HFFc6 (cell line): ENCODE data around the gene GPC6. TPM values are rescaled to one million over a fixed set of nuclear protein-coding genes. Genes with fewer than 3 reads are reported as not detected.
"Not testable (repeated sequence)": the region's sequence is repeated elsewhere in the genome, so short reads cannot be mapped to it uniquely, and the experiment has no call there.

Experiments
- DNase-seq: peaks from one replicate; pipeline ENCODE4 v3.0.0-alpha.2; 2018
- H3K27ac Mint-ChIP-seq: 2 replicates; pipeline ENCODE4 v1.8.0; 2020; ENCODE audit warnings: mild to moderate bottlenecking, mixed read lengths
- H3K27me3 Mint-ChIP-seq: 2 replicates; pipeline ENCODE4 v1.8.0; 2021; ENCODE audit warnings: mild to moderate bottlenecking, moderate library complexity, mixed read lengths; ENCODE audit not compliant: insufficient read depth
- H3K36me3 Mint-ChIP-seq: 2 replicates; pipeline ENCODE4 v1.8.0; 2021; ENCODE audit warnings: low read depth, mixed read lengths
- H3K4me1 Mint-ChIP-seq: 2 replicates; pipeline ENCODE4 v1.8.0; 2020; ENCODE audit warnings: low read depth, mixed read lengths
- H3K4me3 Mint-ChIP-seq: 2 replicates; pipeline ENCODE4 v1.8.0; 2020; ENCODE audit warnings: mild to moderate bottlenecking, moderate library complexity, mixed read lengths
- H3K9me3 Mint-ChIP-seq: 2 replicates; pipeline ENCODE4 v1.8.0; 2020; ENCODE audit warnings: mild to moderate bottlenecking, mixed read lengths
- total RNA-seq, 6 experiments: library from RNA; stranded (reverse); fragmentation: NEBNext Ultra II Directional; extraction: Animal tissue kit (Norgen Biotek cat#: 25700); gene quantifications; 2 replicates in 1 of 6; 3 replicates in 5 of 6; pipeline ENCODE4 v1.2.3, GENCODE V29; 2021
- TF ChIP-seq, protein P1 (sequence below): fragments of 200-600 bp; sonication (generic); IDR thresholded peaks from 2 replicates; pipeline ENCODE4 v1.5.0; 2021; ENCODE audit warnings: antibody characterized with exemption, mild to moderate bottlenecking

The GPC6 gene
- total RNA-seq, 6 experiments from 2014 or later = 3.0 to 5.3 (median 4.4) TPM

DNA sequence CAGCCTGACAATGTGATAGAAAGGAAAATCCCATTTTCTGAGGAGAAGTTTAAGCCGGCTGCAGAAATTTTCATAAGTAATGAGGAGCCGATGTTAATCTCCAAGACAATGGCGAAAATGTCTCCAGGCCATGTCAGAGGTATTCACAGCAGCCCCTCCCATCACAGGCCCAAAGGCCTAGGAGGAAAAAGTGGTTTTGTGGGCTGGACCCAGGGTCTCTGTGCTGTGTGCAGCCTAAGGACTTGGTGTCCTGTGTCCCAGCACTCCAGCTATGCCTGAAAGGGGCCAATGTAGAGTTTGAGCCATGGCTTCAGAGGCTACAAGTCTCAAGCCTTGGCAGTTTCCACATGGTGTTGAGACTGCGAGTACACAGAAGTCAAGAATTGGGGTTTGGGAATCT lies 32.9 kb upstream of the GPC6 start:
- H3K4me3 Mint-ChIP-seq = no peak overlapping the region
- H3K27ac Mint-ChIP-seq = no peak overlapping the region
- peaks cover 7% of the 10 kb centered on the region for H3K9me3 Mint-ChIP-seq
- TF ChIP-seq, protein P1, sequence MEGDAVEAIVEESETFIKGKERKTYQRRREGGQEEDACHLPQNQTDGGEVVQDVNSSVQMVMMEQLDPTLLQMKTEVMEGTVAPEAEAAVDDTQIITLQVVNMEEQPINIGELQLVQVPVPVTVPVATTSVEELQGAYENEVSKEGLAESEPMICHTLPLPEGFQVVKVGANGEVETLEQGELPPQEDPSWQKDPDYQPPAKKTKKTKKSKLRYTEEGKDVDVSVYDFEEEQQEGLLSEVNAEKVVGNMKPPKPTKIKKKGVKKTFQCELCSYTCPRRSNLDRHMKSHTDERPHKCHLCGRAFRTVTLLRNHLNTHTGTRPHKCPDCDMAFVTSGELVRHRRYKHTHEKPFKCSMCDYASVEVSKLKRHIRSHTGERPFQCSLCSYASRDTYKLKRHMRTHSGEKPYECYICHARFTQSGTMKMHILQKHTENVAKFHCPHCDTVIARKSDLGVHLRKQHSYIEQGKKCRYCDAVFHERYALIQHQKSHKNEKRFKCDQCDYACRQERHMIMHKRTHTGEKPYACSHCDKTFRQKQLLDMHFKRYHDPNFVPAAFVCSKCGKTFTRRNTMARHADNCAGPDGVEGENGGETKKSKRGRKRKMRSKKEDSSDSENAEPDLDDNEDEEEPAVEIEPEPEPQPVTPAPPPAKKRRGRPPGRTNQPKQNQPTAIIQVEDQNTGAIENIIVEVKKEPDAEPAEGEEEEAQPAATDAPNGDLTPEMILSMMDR = no peak
- H3K27me3 Mint-ChIP-seq = peaks cover 2% of the 10 kb centered on the region; the same call in 1 of the 2 replicates
- H3K4me1 Mint-ChIP-seq = no peaks in the 10 kb centered on the region
- DNase-seq = no peak
- H3K36me3 Mint-ChIP-seq = no peaks in the 10 kb centered on the region

DNA sequence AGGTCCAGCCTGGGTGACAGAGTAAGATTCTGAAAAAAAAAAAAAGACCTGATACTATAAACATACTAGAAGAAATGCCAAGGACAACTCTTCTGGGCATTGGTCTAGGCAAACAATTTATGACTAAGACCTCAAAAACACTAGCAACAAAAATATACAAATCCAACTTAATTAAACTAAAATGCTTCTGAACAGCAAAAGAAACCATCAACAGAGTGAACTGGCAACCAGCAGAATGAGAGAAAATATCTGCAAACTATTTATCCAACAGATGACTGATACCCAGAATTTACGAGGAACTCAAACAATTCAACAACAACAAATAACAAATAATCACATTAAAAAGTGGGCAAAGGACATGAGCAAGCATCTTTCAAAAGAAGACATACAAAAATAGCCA lies 26.8 kb upstream of the GPC6 start:
- Mint-ChIP-seq H3K9me3 (peaks cover 4% of the 10 kb centered on the region), H3K4me3 (no peak overlapping the region), H3K27me3 (peaks cover 2% of the 10 kb centered on the region; the same call in 1 of the 2 replicates), H3K27ac (no peak overlapping the region), H3K36me3 (no peaks in the 10 kb centered on the region), H3K4me1 (no peaks in the 10 kb centered on the region)
- TF ChIP-seq, protein P1 = no peak
- no peak for DNase-seq

- DNase-seq = no peak
- H3K27me3 Mint-ChIP-seq = peaks cover 2% of the 10 kb centered on the region; the same call in 1 of the 2 replicates
- H3K36me3 Mint-ChIP-seq = no peaks in the 10 kb centered on the region
- no peaks in the 10 kb centered on the region for H3K9me3 Mint-ChIP-seq
- H3K4me1 Mint-ChIP-seq = no peaks in the 10 kb centered on the region
- H3K27ac Mint-ChIP-seq = no peak overlapping the region
- TF ChIP-seq, protein P1 = no peak
- no peak overlapping the region for H3K4me3 Mint-ChIP-seq
These were observed 26.0 kb upstream of the GPC6 start for GRCh38 chr13:93200626-93201025.

DNA sequence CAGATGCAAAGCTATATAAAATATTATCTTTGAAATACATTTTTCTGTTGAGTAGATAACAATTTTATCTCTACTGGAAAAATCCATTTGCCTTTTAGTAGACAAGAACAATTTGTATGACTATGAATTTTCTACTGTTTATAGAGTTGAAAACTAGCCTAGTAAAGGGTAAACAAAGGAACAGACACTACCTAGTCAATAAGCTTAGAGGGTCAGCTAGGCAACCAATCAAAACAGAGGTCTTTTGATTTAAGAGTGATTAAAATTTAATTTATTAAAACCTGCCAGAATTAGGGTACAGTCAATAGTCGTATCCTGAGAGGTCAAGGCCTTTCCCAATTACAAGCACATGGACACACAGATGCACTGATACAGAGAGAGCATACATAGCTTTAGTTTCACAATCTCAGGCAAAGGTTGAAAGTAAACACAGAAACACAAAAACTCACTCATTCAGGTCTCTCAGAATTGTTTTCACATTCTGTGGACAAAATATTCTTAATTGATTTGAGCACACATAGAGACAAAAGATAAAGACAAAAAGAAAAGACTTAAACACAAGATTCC lies 24.5 kb upstream of the GPC6 start:
- Mint-ChIP-seq H3K27ac (no peak overlapping the region), H3K4me3 (no peak overlapping the region), H3K27me3 (peaks cover 2% of the 10 kb centered on the region; the same call in 1 of the 2 replicates), H3K4me1 (no peaks in the 10 kb centered on the region), H3K36me3 (no peaks in the 10 kb centered on the region), H3K9me3 (no peaks in the 10 kb centered on the region)
- DNase-seq = no peak
- TF ChIP-seq, protein P1 = no peak

- not testable (repeated sequence) for H3K4me1 Mint-ChIP-seq, H3K4me3 Mint-ChIP-seq, H3K27ac Mint-ChIP-seq, H3K36me3 Mint-ChIP-seq, DNase-seq, H3K9me3 Mint-ChIP-seq, H3K27me3 Mint-ChIP-seq
These were observed 19.7 kb upstream of the GPC6 start for GRCh38 chr13:93206778-93207392.

DNA sequence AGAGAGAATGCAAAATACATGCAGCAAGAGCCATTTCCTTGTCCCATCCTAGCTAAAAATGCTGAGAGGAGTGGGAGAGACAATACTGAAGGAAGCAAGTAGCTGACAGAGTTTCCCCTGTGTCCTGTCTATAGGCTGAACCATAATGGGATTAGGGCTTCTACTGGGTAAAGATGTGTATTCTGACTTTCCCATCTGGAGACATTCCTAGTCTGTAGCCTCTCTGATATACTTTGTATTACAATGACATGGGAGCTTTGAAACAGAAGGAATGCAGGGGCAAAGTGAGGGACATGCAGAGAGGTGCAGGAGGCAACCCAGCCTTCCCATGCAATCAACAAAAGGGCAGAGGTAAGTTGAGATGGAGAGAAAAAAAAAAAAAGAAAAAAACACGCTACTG lies 10.5 kb upstream of the GPC6 start:
- Mint-ChIP-seq H3K9me3 (no peaks in the 10 kb centered on the region), H3K36me3 (no peaks in the 10 kb centered on the region), H3K4me3 (no peak overlapping the region), H3K27me3 (0 out of 2 replicates have a peak, but pooled peaks cover 5% of the 10 kb centered on the region), H3K27ac (no peak overlapping the region), H3K4me1 (no peaks in the 10 kb centered on the region)
- TF ChIP-seq, protein P1 = no peak
- no peak for DNase-seq
